ENCODE results near the gene LRBA. TPM values are rescaled to one million over a fixed set of nuclear protein-coding genes. Genes with fewer than 3 reads are reported as not detected.

Gene LRBA
- total and polyA plus RNA-seq, 8 donors = 7.3 to 156 (median 73.9) TPM

GRCh38 chr4:150890246-150890645 is 124.8 kb downstream of the LRBA start:
- no peaks in the 10 kb centered on the region for H3K4me1 ChIP-seq
- no peaks in the 10 kb centered on the region for H3K27me3 ChIP-seq
- TF ChIP-seq POLR2A (IDR thresholded peaks at IDR 0.05) (no peak), POLR2AphosphoS5 (IDR thresholded peaks at IDR 0.05) (peak in 1 of 3 donors; percentile 21)
- WGBS, 5 donors = 47 to 73% (median 66%) methylated on average over 2 of the region's 2 CpGs
- peaks cover 0 to 24% (median 8%) of the 10 kb centered on the region in 4 donors for H3K36me3 ChIP-seq
- peak in 1 of 2 donors; percentile 10 for DNase-seq
- intact Hi-C loops (cut with DNase I; ENCODE audit: low total_unique reads) = no loop called here
- no peak overlapping the region for H3K27ac ChIP-seq
- no peaks in the 10 kb centered on the region for H3K9me3 ChIP-seq
- no peak overlapping the region for H3K4me3 ChIP-seq

- no peaks in the 10 kb centered on the region for H3K9me3 ChIP-seq
- whole genome bisulfite sequencing, 5 donors = 92 to 99% (median 93%) methylated on average over 4 of the region's 4 CpGs
Measured at GRCh38 chr4:150889306-150889705, 125.8 kb downstream of the LRBA start.

GRCh38 chr4:150888625-150889024 is 126.5 kb downstream of the LRBA start:
- Histone ChIP-seq H3K9me3 (no peaks in the 10 kb centered on the region), H3K4me3 (no peak overlapping the region), H3K36me3 (peaks cover 0 to 20% (median 8%) of the 10 kb centered on the region in 4 donors), H3K27me3 (no peaks in the 10 kb centered on the region), H3K4me1 (no peaks in the 10 kb centered on the region), H3K27ac (no peak overlapping the region)
- DNase-seq = no peak
- intact Hi-C loops (cut with DNase I; ENCODE audit: low total_unique reads) = no loop called here
- TF ChIP-seq POLR2A (IDR thresholded peaks at IDR 0.05) (no peak), POLR2AphosphoS5 (IDR thresholded peaks at IDR 0.05) (no peak), EP300 (IDR thresholded peaks at IDR 0.05) (no peak), CTCF (IDR thresholded peaks at IDR 0.05) (no peak)

More at GRCh38 chr4:150889306-150889705, 125.8 kb downstream of the LRBA start:
- H3K27me3 ChIP-seq = no peaks in the 10 kb centered on the region
- no peak overlapping the region for H3K4me3 ChIP-seq
- no peak for DNase-seq
- H3K27ac ChIP-seq = no peak overlapping the region
- TF ChIP-seq POLR2A (IDR thresholded peaks at IDR 0.05) (no peak), EP300 (IDR thresholded peaks at IDR 0.05) (no peak), CTCF (IDR thresholded peaks at IDR 0.05) (no peak)
- H3K36me3 ChIP-seq = peaks cover 0 to 24% (median 8%) of the 10 kb centered on the region in 4 donors
- intact Hi-C loops (cut with DNase I; ENCODE audit: low total_unique reads) = no loop called here
- no peaks in the 10 kb centered on the region for H3K4me1 ChIP-seq

GRCh38 chr4:150888217-150888616 is 126.9 kb downstream of the LRBA start:
- intact Hi-C loops (cut with DNase I; ENCODE audit: low total_unique reads) = no loop called here
- peaks cover 0 to 16% (median 9%) of the 10 kb centered on the region in 4 donors for H3K36me3 ChIP-seq
- DNase-seq = no peak
- H3K9me3 ChIP-seq = no peaks in the 10 kb centered on the region
- H3K4me3 ChIP-seq = no peak overlapping the region
- WGBS, 5 donors = 0 to 41% (median 0%) methylated on average over 1 of the region's 1 CpG
- no peak overlapping the region for H3K27ac ChIP-seq
- H3K4me1 ChIP-seq = no peaks in the 10 kb centered on the region
- TF ChIP-seq POLR2A (IDR thresholded peaks at IDR 0.05) (no peak), CTCF (IDR thresholded peaks at IDR 0.05) (no peak), POLR2AphosphoS5 (IDR thresholded peaks at IDR 0.05) (no peak), EP300 (IDR thresholded peaks at IDR 0.05) (no peak)
- H3K27me3 ChIP-seq = no peaks in the 10 kb centered on the region

- H3K27me3 ChIP-seq = no peaks in the 10 kb centered on the region
- no peak for DNase-seq
- WGBS, 5 donors = 93 to 100% (median 95%) methylated on average over 1 of the region's 1 CpG
- no peaks in the 10 kb centered on the region for H3K4me1 ChIP-seq
- TF ChIP-seq CTCF (IDR thresholded peaks at IDR 0.05) (no peak), EP300 (IDR thresholded peaks at IDR 0.05) (no peak), POLR2A (IDR thresholded peaks at IDR 0.05) (no peak), POLR2AphosphoS5 (IDR thresholded peaks at IDR 0.05) (no peak)
- intact Hi-C loops (cut with DNase I; ENCODE audit: low total_unique reads) = no loop called here
- no peaks in the 10 kb centered on the region for H3K9me3 ChIP-seq
- H3K36me3 ChIP-seq = peaks cover 0 to 9% (median 5%) of the 10 kb centered on the region in 4 donors
- H3K4me3 ChIP-seq = no peak overlapping the region
- H3K27ac ChIP-seq = no peak overlapping the region
Measured at GRCh38 chr4:150886597-150886996, 128.5 kb downstream of the LRBA start.

Data from stomach (tissue), 9 donors.